Measurements from ENCODE around the gene AQP12A. TPM values are rescaled to one million over a fixed set of nuclear protein-coding genes. Genes with fewer than 3 reads are reported as not detected.

Gene AQP12A
- total RNA-seq, 1 donor from 2014 or later, result not detected

GRCh38 chr2:240707043-240707756 lies 15.5 kb downstream of the AQP12A start:
- no peak for DNase-seq (ENCODE audit: low read depth)

DNA sequence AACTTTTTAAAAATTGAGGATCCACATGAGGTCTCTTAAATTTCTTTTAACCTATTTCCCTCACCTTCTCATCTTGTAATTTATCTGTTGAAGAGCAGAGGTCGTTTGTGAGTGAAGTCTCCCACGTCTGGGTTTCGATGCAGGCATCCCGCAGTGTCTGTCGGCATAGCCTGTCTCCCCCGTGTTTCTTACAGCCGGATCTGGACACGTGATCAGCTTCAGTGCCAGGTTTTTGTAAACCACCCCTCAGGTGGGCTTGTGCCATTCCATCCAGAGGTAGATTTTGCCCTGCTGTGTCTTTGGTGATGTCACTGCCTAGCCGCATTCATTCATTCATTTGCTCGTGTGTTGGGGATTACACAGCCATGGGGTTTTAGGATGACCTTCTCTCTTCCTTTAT lies 16.2 kb downstream of the AQP12A start:
- DNase-seq (ENCODE audit: low read depth), result no peak

- DNase-seq (ENCODE audit: low read depth), result no peak
These were observed 16.8 kb downstream of the AQP12A start for GRCh38 chr2:240708457-240708856.

DNA sequence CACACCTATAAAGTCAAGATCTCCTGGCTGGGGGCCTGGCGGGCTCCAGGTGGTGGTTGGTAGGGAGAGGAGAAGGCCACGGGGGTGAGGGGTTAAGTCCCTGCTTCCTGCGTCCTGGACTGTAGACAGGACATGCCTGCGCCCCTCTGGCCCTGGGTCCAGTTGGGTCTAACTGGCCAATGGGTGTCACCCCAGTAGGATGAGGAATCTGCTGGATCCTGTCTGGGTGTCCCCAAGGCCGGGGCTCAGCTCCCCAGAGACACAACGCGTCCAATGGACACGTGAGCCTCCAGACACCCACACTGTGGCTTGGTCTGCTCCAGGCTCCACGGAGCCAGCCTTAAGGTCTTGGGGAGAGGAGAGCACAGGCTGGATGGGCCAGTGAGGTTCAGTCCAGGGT lies 19.6 kb downstream of the AQP12A start:
- no peak for DNase-seq (ENCODE audit: low read depth)

GRCh38 chr2:240711701-240712100 lies 20.0 kb downstream of the AQP12A start:
- no peak for DNase-seq (ENCODE audit: low read depth)

GRCh38 chr2:240712121-240712520 lies 20.5 kb downstream of the AQP12A start:
- no peak for DNase-seq (ENCODE audit: low read depth)

GRCh38 chr2:240713071-240713927 lies 21.6 kb downstream of the AQP12A start:
- no peak for DNase-seq (ENCODE audit: low read depth)

- DNase-seq (ENCODE audit: low read depth), result no peak
These were observed 22.5 kb downstream of the AQP12A start for GRCh38 chr2:240713928-240714746.

GRCh38 chr2:240714747-240715725 lies 23.4 kb downstream of the AQP12A start:
- no peak for DNase-seq (ENCODE audit: low read depth)

DNA sequence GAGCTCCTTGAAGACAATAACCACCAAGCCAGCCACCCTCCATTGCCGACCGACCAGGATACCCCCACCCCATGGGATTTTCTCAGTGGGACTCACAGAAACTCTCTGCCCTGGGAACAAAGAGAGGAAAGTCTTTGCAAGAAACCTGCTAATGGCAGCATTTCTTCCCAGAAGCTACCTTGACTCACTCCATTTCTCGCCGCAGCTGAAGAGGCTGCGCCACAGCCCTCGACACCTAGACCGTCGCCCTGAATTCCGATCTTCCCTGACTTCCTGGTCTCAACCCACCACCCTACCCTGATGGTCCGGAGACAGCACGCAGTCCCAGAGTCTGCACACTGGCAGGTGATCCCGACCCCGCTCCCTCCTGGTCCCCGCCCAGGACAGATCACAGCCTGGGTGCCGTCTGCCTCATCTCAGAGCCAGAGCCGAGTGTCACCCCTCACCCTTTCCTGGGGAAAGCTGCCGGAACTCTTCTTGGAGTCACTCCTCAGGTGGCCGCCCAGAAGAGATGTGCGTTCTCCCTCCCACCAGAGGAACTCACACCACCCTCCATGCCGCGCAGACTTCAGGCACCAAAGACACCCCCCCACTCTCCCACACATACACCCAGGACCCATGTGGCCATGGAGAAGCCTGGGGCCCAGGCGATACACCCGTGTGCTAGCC lies 24.6 kb downstream of the AQP12A start:
- no peak for DNase-seq (ENCODE audit: low read depth)

DNA sequence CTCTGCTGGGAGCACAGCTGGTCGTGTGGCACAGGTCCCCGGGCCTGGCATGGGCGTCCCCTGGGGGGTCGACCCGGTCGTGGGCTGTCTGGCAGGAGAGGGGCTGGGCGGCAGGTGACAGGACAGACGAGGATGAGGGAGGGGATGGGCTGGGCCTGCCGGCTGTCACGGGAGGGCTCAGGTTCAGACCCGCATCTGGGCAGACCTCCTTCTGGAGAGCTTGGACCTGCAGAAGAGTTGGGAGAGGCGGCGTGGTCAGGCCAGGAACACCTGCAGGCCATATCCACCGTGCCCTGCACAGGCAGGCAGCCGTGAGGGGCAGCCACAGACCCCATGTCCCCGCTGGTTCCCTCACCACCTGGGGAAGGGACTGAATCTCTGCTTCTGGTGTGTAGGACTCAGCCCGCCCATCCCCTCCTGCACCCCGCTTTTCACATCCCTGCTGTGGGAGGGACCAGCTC lies 25.5 kb downstream of the AQP12A start:
- no peak for DNase-seq (ENCODE audit: low read depth)

DNA sequence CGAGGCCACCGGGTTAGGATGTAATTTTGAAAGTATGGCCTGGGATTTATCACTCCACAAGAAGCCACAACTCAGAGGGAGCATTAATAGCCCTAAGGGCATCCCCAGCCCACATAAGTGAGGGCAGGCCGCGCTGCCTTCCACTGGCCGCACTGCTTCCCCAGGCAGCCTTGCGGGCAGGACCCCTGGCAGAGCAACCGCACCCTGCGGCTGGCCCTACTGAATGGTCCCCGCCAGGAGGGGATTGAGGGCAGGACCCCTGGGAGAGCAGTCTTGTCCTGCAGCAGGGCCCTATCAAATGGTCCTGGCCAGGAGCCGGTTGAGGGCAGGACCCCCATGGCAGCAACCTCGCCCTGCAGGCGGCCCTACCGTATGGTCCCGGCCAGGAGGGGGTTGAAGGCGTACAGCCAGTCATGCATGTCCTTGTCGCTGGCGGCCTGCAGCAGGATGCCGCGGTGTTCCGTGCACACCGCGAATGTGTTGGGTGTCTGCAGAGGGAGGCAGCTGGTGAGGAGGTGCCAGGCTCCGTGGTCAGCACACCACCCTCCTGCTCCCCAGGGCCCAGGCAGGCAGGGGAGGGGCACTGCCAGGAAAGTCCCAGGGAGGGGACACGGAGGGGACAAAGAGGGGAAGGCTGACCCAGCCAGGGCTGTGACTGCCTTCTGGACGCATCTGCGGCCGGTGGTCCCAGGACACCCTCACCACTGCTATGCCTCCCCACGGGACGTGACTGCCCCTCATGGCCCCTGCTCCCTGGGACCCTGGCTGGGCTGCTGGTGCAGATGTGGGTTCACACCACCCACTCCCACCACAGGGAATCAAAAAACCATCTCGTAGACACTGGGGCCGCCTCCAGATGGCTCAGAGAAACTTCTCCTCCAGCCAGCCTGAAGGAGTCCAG lies 26.3 kb downstream of the AQP12A start:
- no peak for DNase-seq (ENCODE audit: low read depth)

GRCh38 chr2:240718896-240719490 lies 27.3 kb downstream of the AQP12A start:
- DNase-seq (ENCODE audit: low read depth), result no peak

DNA sequence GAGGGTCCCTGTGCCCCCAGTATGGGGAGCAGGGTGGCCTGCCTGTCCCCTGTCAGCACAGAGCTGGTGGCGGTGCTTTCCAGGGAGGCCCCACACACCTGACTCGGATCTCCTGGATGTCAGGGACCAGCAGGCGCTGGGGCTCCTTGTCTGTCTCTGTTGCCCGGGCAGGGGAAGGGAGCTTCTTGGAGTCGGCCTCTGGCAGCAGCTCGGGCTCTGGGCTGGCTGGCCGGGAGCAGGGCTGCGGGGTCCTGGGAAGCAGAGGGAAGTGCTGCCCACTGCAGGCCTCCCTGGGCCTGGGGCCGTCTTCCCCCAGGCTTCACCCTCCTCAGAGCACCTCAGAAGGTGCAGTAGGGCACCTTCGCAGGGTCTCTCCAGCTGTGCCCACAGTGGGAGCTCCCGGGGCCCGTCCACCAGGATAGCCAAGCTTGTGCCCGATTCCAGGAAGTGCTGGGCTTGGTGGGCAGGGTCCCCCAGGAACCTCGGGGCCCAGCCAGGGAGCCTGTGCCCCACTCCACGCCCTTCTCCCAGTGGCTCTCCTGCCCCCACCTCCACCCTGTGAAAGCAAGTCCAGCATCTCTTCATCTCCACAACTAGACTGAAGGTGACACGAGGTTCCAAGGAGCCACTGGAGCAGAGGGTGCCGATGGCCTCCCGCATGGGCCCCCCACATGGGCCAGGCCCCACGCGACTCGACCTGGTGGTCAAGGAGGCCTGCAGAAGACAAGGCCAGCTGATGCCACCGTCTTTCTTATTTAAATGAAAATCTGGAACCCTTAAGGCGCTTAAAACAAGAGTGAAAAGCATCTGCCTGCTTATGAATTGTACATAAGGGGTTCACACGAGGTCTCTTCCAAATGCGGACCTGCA lies 28.2 kb downstream of the AQP12A start:
- DNase-seq (ENCODE audit: low read depth), result no peak

GRCh38 chr2:240720686-240721595 lies 29.3 kb downstream of the AQP12A start:
- DNase-seq (ENCODE audit: low read depth), result no peak

DNA sequence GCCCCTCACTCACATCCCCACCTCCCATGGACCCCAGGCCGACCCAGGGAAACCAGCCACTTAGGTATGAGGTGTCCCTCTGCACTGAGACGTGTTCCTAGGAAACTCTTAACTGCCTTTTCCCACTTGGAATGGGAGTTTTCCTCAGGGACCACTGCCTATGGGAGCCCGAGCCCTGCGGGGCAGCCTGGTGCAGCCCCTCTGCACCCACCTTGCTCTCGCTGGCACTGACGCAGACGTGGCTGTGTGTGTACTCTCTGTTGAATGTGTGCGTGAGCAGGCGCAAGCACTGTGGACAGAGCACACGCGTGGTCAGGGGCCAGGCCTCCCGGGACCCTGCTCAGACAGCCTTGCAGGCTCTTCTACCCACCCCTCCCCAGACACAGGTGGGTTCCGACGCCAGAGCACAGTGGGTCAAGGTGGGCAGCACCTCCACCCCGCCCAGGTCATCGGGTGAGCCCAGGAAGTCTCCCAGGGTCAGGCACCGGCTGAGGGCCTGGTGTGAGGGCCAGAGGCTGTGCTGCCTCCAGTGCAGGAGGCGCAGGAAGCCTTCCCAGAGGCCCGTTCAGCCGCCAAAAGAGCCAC lies 30.0 kb downstream of the AQP12A start:
- no peak for DNase-seq (ENCODE audit: low read depth)

Measured in renal cortical epithelial cell (primary cell).